Activated naive CD4-positive, alpha-beta T cell (primary cell): ENCODE data around the gene SRRT.
"Not testable (repeated sequence)": the region's sequence is repeated elsewhere in the genome, so short reads cannot be mapped to it uniquely, and the experiment has no call there.

Experiments
- DNase-seq, 4 experiments: peaks; one replicate each; lab custom pipeline; 2025; lab: John Stamatoyannopoulos, UW

Gene SRRT

GRCh38 chr7:100854146-100854895 is 20.6 kb upstream of the SRRT start:
- DNase-seq: no peak

DNA sequence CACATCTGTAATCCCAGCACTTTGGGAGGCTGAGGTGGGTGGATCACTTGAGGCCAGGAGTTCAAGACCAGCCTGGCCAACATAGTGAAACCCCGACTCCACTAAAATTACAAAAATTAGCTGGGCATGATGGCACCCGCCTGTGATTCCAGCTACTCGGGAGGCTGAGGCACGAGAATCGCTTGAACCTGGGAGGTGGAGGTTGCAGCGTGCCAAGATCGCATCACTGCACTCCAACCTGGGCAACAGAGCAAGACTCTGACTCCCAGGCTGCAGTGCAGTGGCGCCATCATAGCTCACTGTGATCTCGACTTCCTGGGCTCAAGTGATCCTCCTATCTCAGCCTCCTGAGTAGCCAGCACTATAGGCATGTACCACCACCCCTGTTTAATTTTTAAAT is 20.0 kb upstream of the SRRT start:
- not testable (repeated sequence) for DNase-seq

DNA sequence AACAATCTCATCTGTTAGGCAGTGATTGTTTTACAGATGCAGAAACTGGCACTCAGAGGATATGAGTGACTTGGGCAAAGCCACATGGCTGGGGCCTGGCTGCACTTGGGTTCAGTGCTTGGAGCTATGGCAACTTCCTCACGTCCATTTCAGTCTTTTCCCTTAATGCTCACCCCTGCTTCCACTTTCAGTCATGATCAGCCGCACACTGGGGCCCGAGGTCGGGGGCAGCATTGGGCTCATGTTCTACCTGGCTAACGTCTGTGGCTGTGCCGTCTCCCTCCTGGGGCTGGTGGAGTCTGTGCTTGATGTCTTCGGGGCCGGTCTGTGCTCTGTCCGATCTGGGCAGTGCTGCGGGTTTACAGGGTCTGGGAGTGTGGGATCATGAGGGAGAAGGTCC is 19.4 kb upstream of the SRRT start:
- no peak for DNase-seq

- no peak for DNase-seq
Measured at GRCh38 chr7:100856871-100857282, 18.0 kb upstream of the SRRT start.

DNA sequence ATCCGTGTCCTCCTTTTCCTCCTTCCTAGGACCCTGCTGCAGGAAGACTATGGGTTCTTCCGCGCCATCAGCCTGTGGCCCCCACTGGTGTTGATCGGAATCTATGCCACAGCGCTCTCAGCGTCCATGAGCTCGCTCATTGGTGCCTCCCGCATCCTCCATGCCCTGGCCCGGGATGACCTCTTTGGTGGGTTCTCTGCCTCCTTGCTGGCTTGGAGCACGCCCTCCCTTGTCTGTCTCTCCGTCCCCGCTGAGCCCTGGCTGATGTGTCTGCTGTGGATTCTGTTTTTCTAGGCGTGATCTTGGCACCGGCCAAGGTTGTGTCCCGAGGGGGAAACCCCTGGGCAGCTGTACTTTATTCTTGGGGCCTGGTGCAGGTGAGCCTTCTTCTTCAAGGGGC is 15.0 kb upstream of the SRRT start:
- no peak for DNase-seq

DNA sequence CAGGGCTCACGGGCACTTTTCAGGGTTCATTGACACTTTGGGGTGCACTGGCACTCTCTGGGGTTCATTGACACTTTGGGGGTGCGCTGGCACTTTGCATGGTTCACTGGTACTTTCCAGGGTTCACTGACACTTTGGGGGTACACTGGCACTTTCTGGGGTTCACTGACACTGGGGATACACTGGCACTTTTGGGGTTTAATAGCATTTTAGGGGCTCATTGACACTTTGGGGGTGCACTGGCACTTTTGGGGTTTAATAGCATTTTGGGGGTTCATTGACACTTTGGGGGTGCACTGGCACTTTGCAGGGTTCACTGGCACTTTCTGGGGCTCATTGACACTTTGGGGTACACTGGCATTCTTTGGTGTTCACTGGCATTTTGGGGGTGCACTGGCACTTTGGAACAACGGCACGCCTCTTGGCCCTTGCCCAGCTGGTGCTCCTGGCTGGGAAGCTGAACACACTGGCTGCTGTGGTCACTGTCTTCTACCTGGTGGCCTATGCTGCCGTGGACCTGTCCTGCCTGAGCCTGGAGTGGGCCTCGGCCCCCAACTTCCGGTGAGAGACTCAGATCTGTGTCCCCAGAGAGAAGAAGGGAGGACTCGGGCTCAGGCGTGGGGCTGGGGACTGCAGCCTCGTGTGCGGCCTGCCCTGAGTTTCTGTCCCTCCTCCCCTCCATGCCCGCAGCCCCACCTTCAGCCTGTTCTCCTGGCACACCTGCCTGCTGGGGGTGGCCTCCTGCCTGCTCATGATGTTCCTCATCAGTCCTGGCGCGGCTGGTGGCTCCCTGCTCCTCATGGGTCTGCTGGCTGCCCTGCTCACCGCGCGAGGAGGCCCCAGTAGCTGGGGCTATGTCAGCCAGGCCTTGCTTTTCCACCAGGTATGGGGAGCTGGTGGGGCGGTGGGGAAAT is 13.9 kb upstream of the SRRT start:
- no peak for DNase-seq

DNA sequence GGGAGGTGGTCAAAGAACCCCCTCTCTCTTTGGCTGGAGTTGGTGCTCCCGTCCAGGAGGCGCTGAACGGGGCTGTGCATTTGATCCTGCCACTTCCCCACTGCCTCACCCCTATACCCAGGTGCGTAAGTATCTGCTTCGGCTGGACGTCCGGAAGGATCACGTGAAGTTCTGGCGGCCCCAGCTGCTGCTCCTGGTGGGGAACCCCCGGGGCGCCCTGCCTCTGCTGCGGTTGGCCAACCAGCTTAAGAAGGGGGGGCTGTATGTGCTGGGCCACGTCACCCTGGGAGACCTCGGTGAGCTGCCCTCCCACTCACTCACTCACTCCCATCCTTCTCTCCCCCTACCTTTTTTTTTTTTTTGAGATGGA is 13.3 kb upstream of the SRRT start:
- no peak for DNase-seq

GRCh38 chr7:100863406-100863950 is 11.4 kb upstream of the SRRT start:
- no peak for DNase-seq

DNA sequence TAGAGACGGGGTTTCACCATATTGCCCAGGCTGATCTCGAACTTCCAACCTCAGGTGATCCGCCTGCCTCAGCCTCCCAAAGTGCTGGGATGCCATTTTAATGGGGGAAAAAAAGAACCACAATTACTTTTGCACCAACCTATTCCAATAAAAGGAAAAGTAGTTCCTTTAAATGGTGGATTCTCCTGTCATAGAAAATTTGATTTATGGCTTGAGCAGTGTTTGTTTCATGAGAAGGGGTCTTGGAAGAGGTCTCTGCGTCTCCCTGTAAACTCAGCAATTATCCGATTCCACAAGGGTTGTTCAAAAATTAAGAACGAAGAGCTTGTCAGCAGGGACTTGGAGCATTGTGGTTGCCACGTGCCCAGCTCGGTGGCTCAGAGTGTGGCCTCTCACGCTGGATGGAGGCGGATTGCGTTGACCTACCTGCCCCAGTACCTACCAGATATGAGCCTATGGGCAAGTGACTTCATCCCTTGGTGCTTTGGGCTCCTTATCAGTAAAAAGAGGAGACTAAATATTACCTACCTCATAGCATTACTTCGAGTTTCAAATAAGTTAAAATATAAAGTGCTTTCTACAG is 10.5 kb upstream of the SRRT start:
- DNase-seq: no peak

DNA sequence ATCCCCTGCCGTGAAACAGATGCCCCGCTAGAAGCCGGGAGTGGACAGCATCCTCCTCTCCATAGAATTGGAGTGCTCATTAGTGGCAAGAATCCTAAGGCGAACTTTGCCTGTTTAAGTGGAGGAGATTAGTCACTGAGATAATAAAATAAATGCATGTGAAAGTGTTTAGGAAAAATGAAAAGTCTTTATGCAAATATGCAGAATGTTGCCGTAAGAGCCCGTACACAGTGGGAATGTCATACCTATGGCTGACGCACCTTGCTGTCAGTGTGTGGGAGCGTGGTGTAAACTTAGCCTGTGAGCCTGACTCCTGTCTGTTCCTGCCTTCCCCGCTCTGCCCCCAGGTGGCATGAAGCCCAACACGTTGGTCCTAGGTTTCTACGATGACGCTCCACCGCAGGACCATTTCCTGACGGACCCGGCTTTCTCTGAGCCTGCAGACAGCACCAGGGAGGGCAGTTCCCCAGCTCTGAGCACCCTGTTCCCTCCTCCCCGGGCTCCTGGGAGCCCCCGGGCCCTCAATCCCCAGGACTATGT is 9.5 kb upstream of the SRRT start:
- no peak for DNase-seq

- DNase-seq: peak in 1 of 4 experiments; percentile 51
Measured at GRCh38 chr7:100865938-100866728, 8.8 kb upstream of the SRRT start.

- no peak for DNase-seq
Measured at GRCh38 chr7:100866729-100867039, 8.2 kb upstream of the SRRT start.

GRCh38 chr7:100867040-100867775 is 7.7 kb upstream of the SRRT start, which contains the start of gene TRIP6:
Gene TRIP6, plus strand, starts transcription at chr7:100867387. Its CDS starts 111 bp downstream, at chr7:100867498.
- DNase-seq: peak in 3 of 4 experiments; percentile 20 to 34 (median 22)

DNA sequence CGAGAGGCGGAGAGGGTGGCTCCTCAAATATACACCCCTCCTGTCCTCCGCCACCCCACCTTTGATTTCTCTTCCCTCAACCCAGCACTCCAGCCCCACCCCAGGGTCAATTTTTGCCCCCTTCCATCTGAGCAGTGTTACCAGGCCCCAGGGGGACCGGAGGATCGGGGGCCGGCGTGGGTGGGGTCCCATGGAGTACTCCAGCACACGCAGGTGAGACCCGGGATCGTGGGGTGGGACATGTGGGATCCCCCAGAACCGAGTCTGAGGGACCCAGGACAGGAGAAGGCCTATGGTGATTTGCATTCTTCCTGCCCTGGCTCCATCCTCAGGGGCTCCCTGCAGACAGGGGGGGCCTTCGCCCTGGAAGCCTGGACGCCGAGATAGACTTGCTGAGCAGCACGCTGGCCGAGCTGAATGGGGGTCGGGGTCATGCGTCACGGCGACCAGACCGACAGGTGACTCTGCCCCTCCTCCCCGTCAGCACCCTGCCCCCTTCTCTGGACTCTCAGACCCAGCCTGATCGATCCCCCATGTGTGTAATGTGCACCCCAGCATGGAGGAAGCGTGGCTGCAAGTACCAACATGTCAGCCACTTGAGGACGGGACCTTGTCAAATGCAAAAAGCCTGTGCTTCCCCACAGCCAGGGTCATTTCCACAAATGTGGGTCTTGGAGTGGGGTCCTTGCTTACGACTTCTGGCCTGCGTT is 7.0 kb upstream of the SRRT start:
- DNase-seq: no peak

DNA sequence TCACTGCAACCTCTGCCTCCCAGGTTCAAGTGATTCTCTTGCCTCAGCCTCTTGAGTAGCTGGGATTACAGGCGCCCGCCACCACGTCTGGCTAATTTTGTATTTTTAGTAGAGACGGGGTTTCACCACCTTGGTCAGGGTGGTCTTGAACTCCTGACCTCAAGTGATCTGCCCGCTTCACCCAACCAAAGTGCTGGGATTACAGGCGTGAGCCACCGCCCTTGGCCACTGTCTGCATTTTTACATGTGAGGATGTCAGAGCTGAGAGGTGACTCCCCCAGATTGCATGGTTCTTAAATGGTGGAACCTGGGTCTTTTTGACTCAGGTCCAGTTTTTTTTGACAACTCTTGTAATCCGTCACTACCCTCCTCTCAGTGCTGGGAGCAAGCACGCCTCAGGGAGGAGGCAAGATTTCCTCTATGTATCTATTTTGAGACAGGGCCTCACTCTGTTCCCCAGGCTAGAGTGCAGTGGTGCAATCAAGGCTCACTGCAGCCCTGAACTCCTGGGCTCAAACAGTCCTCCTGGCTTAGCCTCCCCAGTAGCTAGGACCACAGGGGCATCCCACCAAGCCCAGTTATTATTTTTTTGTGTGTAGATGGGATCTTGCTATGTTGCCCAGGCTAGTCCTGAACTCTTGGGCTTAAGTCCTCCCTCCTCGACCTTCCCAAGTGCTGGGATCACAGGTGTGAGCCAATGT is 1.2 kb upstream of the SRRT start:
- DNase-seq: no peak

- no peak for DNase-seq
Measured at GRCh38 chr7:100874300-100874576, 665 bp upstream of the SRRT start.

GRCh38 chr7:100875356-100875751 is 451 bp downstream of the SRRT start:
- peak in 2 of 4 experiments; percentile 40 to 58 for DNase-seq

GRCh38 chr7:100878013-100878412 is 3.1 kb downstream of the SRRT start:
- no peak for DNase-seq

DNA sequence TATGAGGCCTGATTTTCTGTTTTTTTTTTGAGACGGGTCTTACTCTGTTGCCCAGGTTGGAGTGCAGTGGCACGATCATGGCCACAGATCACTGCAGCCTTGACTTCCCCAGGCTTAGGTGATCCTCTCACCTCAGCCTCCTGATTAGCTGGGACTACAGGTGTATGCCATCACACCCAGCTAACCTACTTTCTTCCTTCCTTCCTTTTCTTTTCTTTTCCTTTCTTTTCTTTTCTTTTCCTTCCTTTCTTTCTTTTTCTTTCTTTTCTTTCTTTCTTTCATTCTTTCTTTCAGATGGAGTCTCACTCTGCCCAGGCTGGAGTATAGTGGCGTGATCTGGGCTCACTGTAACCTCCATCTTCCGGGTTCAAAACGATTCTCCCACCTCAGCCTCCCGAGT is 3.8 kb downstream of the SRRT start:
- DNase-seq: no peak
